Measurements from ENCODE around the gene ADGRG4.

The ADGRG4 gene

DNA sequence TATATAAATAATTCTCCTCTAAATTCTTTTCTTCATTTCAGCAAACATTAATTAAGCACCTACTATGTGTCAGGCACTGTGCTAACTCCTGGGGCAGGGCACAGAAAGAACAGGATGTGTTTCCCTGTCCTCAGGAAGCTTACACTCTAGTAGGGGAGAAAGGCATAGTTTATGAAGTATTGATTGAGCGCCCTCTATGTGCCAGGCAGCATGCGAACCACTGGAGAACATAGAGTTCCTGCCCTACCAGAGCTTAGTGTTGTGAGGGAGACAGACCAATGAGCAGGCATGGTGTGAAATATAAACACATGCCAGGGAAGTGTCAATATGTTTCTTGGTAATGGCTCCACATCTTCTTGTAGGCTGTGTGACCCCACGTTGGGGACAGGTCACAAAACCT, 3.7 kb downstream of the ADGRG4 start:
- DNase-seq (ENCODE audit: low spot score) = no peak

DNA sequence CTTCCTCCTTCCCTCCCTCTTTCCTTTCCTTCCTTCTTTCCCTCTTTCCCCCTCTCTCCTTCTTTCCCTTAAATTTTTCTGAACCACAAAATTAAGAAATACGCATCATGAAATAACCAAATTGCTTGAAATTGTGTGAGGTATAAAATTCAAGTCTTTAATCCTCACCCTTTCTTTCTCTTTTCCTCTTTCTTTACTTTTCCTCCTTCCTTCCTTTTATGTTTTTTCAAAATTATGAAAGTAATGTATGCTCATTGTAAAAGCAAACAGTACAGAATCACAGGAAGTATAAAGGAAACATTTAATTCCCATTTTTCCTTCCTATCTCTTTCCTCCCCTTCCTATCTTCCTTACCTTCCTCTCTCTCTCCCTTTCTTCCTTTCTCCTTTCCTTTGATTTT, 5.4 kb downstream of the ADGRG4 start:
- DNase-seq (ENCODE audit: low spot score) = no peak

GRCh38 chrX:136307471-136307870, 6.7 kb downstream of the ADGRG4 start:
- no peak for DNase-seq (ENCODE audit: low spot score)

- no peak for DNase-seq (ENCODE audit: low spot score)
Measured at GRCh38 chrX:136310411-136310810, 9.6 kb downstream of the ADGRG4 start.

- DNase-seq (ENCODE audit: low spot score) = no peak
Measured at GRCh38 chrX:136318156-136318555, 17.4 kb downstream of the ADGRG4 start.

DNA sequence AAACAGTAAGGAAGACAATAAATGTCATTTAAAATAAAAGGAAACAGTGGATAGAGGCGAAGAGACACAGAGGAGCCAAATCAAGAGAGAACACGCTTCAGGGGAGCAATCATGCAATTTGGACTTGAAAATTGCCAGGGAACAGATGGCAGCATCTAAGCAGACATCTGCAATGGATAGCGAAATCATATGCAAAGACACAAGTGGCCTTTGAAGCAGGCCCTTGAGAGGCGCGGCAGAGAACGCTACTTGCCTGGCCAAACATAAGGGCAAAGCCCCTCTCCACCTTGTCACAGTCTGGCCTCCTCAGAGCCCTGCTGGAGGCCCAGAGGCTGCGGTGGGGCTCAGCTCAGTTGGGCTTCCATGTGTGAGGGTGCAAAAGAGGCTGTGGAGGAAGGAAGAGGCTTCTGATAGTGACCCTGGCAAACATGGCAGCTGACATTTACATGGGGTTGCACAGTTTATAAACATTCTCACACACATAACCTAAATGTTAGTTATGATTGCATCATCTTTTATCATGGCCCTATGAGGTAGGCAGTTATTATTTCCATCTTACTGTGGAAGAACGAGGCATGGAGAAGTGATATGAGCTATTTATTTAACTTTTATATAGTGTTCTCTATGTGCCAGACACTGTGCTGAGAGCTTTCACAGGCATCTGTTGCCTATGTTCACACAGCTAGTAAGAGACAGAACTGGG, 18.3 kb downstream of the ADGRG4 start:
- no peak for DNase-seq (ENCODE audit: low spot score)

DNA sequence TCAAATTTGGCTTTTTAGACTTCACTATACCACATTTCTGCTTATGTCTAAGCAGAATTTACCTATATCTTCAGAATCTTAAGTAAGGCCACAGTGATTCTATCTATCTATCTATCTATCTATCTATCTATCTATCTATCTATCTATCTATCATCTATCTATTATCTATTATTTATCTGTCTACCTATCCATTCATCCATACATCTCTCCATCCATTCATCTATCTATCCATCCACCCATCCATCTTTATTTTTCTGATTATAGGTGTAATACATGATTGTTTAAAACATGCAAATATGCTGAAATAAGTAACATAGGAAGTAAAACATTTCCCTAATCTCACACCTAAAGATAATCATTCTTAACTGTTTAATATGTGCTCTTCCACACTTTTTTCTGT, 18.8 kb downstream of the ADGRG4 start:
- no peak for DNase-seq (ENCODE audit: low spot score)

DNA sequence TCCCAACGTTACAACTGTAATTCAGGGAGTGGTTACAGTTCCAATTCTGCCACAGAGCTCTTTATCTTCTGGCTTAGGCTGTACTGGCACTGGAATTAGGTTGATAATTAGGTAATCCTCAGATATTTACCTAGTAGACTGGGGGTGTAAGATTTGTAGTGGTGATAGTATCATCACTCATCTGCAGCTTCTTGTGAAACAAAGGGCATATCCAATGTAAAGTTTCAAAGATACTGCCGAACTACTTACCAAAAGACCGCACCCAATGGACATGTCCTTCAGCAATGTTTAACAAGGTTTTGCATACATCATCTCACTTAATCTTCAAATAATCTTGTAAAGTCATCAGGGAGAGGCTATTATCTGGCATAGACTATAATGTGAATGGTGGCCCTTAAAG, 20.8 kb downstream of the ADGRG4 start:
- DNase-seq (ENCODE audit: low spot score) = no peak

DNA sequence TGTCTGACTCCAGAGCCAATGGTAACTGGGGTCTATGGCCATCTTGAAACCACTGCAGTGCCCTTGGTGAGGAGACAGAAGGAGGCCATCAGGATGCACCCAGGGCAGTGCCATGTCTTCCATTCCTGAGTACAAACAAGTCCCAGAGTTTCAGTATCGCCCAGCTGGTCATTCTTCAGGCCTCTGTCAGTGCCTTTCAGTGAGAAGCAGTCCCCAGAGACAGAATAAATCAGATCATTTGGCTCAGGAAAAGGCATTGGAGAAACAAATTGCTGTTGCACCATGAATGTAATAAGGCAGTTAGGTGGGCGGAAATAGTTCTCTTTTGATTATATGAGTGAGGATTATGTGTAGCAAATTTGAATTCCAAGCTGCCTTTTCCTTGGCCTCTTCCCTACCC, 21.3 kb downstream of the ADGRG4 start:
- no peak for DNase-seq (ENCODE audit: low spot score)

DNA sequence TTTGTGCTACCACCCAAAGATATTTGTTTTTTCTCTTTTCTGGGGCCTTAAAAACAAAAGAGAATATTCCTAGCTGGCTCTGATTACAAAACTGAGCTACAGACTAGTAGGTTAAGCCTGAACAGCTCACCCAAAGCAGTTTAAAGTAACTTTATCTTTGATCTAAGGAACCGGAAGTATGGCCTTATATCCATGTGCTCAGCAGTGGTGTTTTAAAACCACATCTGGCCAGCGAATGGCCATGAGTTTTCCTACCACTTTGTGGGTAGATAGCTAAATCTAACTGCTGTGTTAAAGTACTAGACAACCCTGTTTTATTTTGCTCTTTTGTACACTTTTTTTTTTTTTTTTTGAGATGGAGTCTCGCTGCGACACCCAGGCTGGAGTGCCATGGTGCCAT, 24.6 kb downstream of the ADGRG4 start:
- DNase-seq (ENCODE audit: low spot score) = no peak

- DNase-seq (ENCODE audit: low spot score) = no peak
Measured at GRCh38 chrX:136328933-136329332, 28.2 kb downstream of the ADGRG4 start.

DNA sequence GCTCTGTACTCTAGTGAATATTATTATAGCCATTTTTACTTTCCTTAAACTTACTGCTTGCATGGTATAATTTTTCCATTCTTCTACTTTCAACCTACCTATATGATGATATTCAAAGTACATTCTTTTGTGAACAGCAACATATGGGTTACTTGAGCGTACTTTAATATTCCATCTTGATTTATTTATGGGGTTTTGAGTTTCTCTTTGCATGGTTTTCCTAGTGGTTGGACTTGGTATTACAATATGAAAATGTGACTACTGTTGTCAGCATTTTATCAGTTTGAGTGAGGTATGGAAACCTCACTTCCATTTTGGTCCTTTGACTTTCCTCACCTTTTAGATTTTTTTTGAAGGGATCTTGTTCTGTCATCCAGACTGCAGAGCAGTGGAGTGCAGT, 35.9 kb downstream of the ADGRG4 start:
- DNase-seq (ENCODE audit: low spot score) = no peak

DNA sequence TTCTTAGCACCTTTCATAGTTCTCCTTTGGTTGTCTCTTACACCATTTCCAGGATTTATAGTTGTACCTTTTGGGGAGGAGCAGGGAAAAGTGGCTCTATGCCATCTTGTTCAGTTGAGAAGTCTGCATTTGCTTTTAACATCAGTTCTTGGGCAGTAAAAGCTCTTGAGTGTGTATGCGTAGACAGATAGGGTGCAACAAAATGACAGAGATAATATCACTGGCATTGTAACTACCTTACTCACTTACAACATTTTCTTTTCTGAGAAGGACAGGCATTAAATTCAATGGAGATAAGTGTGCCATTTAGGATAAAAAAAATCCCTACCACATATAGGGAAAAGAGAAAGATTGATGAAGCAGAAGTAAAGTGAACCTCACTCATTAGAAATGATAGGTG, 38.9 kb downstream of the ADGRG4 start:
- no peak for DNase-seq (ENCODE audit: low spot score)

DNA sequence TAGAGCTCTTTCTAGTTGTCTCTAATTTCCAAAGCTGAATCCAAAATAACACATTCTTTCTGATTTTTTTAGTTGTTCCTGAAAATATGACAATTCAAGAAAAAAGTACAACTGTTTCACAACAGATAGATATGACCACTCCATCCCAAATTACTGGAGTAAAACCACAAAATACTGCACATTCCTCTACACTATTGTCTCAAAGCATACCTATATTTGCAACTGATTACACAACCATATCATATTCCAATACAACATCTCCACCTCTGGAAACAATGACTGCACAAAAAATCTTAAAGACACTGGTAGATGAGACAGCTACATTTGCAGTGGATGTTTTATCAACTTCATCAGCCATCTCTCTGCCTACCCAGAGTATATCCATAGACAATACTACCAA, 43.6 kb downstream of the ADGRG4 start:
- DNase-seq (ENCODE audit: low spot score) = no peak

- no peak for DNase-seq (ENCODE audit: low spot score)
Measured at GRCh38 chrX:136346506-136346905, 45.7 kb downstream of the ADGRG4 start.

GRCh38 chrX:136347706-136348105, 46.9 kb downstream of the ADGRG4 start:
- DNase-seq (ENCODE audit: low spot score) = no peak

GRCh38 chrX:136353526-136354093, 52.8 kb downstream of the ADGRG4 start:
- DNase-seq (ENCODE audit: low spot score) = no peak

DNA sequence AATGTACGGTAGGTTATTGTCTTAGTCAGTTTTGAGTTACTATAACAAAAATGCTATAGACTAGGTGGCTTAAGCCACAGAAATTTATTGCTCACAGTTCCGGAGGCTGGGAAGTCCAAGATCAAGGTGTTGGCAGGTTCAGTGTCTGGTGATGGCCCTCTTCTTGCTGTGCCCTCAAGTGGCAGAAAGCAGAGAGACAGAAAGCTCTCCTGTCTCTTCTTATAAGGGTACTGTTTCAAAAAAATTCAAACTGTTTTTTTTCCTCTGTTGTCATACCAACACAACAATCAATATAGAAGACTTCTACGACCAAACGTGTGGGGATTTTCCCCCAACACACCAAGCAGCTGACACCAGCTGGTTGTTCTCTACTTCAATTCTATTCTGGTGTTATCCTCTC, 53.4 kb downstream of the ADGRG4 start:
- no peak for DNase-seq (ENCODE audit: low spot score)

GRCh38 chrX:136369377-136369776, 68.6 kb downstream of the ADGRG4 start:
- DNase-seq (ENCODE audit: low spot score) = no peak

DNA sequence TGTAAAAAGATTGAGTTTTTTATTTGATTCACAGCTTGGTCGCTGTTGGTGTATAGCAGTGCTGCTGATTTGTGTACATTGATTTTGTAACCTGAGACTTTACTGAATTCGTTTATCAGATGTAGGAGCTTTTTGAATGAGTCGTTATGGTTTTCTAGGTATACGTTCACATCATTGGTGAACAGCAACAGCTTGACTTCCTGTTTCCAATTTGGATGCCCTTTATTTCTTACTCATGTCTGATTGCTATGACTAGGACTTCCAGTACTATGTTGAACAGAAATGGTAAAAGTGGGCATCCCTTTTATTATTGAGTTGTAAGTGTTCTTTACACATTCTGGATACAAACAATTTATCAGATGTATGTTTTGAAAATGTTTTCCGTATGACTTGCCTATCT, 76.0 kb downstream of the ADGRG4 start:
- DNase-seq (ENCODE audit: low spot score) = no peak

- DNase-seq (ENCODE audit: low spot score) = no peak
Measured at GRCh38 chrX:136380010-136380769, 79.4 kb downstream of the ADGRG4 start.

DNA sequence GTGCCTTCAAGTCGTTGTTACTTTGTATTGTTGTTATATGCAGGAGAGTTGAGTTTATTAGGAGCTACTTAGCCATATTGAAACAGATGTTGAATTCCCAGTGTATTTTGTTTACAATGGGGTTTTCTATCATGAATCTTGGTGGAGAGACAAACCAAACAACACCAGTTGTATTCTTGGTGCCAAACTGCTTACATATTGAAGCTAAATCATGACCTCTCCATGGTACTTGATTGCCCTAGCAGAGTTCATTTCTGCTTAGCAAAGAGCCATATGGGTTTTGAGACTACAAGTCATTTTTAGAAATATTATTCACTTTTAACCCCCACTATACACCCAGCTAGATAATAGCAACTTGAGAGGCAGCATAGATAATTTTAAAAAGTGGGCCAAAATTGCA, 85.4 kb downstream of the ADGRG4 start:
- DNase-seq (ENCODE audit: low spot score) = no peak

DNA sequence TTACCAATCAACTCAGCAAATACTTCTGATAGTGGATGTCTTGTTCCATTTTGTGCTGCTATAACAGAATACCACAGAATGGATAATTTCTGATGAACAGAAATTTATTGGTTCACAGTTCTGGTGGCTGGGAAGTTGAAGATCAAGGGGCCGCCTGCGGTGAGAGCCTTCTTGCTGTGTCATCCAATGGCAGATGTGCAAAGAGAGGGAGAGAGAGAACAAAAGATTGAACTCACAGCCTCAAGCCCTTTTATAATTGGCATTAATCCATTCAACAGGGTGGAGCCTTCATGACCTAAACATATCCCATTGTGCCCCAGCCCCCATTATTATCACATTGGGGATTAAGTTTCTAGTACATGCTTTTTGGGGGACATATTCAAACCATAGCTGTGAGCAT, 86.1 kb downstream of the ADGRG4 start:
- DNase-seq (ENCODE audit: low spot score) = no peak

All from HuH-7.5 (cell line).